ENCODE data around the gene PACRG.

Gene PACRG

DNA sequence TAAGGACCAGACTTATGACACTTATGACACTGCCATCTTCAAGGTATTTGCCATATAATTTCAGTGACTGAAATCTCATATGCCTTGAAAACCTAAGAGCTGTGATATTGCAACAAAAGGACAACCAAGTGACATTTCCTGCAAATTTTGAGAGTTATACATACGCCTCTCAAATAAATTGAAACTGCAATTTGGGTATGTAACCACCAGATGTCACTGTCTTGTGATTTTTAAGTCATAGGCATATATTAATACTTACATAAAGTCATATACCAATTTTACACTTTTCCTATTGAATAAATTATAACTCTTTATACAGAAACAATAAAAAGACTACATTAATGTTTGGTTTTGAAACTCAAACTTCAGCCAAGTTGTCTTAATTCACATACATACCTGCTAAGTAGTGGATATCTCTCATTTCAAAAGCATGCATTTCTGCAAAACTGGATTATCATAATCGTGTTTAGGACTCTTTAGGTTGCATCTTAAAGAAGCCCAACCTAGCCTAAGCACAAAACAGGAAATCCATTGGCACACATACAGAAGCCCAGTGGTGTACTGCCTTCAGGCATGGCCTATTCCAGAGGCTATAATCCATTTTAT is 180.2 kb downstream of the PACRG start:
- no peaks in the 10 kb centered on the region for H3K27me3 ChIP-seq
- H3K4me3 ChIP-seq = no peak overlapping the region
- peaks cover 0 to 13% (median 6%) of the 10 kb centered on the region in 11 experiments; a peak in 8 of 22 replicates for H3K9me3 ChIP-seq (replicated peaks in 1 of 11)
- no peaks in the 10 kb centered on the region for H4K20me1 ChIP-seq
- H3K36me3 ChIP-seq = no peaks in the 10 kb centered on the region
- no peak overlapping the region for H3K27ac ChIP-seq
- H3K4me1 ChIP-seq = no peaks in the 10 kb centered on the region
- no peak for TF ChIP-seq Cebpa-rat (IDR thresholded peaks at IDR 0.05)
- no peak overlapping the region for H3K4me2 ChIP-seq
- no peak overlapping the region for H3K9ac ChIP-seq

DNA sequence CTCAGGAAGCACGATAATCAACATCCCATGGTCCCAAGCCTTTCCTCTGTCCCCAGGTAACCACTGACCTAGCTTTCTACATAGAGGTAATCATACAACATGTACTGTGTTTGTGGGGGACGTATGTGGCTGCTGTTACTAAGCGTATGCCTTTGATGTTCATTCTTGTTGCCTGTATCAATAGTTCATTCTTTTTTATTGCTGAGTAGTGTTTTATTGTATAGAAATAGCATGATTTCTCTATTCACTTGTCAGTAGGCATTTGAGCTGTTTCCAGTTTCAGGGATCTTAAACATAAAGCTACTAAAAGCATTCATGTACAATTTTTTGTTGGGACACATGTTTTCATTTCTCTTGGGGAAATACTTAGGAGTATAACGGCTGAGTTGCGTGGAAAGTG is 185.4 kb downstream of the PACRG start:
- no peaks in the 10 kb centered on the region for H3K36me3 ChIP-seq
- no peaks in the 10 kb centered on the region for H3K27me3 ChIP-seq
- peaks cover 0 to 6% (median 0%) of the 10 kb centered on the region in 11 experiments; a peak in 1 of 22 replicates for H3K9me3 ChIP-seq (replicated peaks in 1 of 11)
- H4K20me1 ChIP-seq = no peaks in the 10 kb centered on the region
- no peak for TF ChIP-seq Cebpa-rat (IDR thresholded peaks at IDR 0.05)
- H3K4me2 ChIP-seq = no peak overlapping the region
- no peaks in the 10 kb centered on the region for H3K4me1 ChIP-seq
- H3K27ac ChIP-seq = no peak overlapping the region
- H3K9ac ChIP-seq = no peak overlapping the region
- H3K4me3 ChIP-seq = no peak overlapping the region

GRCh38 chr6:162917506-162917905 is 189.7 kb downstream of the PACRG start:
- H4K20me1 ChIP-seq = no peaks in the 10 kb centered on the region
- H3K9me3 ChIP-seq (replicated peaks in 1 of 11) = no peaks in the 10 kb centered on the region
- no peak overlapping the region for H3K4me3 ChIP-seq
- no peaks in the 10 kb centered on the region for H3K36me3 ChIP-seq
- no peak for TF ChIP-seq Cebpa-rat (IDR thresholded peaks at IDR 0.05)
- H3K4me1 ChIP-seq = 0 out of 20 replicates have a peak, but pooled peaks cover 0 to 6% (median 0%) of the 10 kb centered on the region in 10 experiments
- no peak overlapping the region for H3K4me2 ChIP-seq
- H3K27me3 ChIP-seq = no peaks in the 10 kb centered on the region
- no peak overlapping the region for H3K27ac ChIP-seq
- no peak overlapping the region for H3K9ac ChIP-seq

DNA sequence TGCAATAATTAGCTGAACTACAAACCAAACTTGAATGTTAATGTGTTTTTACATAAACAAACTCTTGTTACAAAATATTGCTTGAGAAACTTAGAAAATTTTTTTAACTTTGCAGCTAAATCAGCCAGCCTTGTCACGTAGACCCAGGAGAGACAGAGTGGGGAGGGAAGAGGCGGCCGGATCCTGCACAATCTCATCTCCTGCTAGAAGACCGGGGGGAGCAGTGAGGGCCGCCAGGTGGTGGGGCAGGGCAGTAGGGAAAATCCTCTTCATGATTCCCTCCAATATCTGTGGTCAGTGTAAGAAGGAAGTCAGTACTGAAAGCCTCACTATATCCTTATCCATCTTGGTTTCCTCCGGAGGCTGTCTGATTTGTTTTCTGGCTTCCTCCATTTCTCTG is 193.3 kb downstream of the PACRG start:
- no peak for TF ChIP-seq Cebpa-rat (IDR thresholded peaks at IDR 0.05)
- Histone ChIP-seq H3K27ac (no peak overlapping the region), H3K4me2 (no peak overlapping the region), H3K4me1 (0 out of 20 replicates have a peak, but pooled peaks cover 0 to 6% (median 0%) of the 10 kb centered on the region in 10 experiments), H3K36me3 (no peaks in the 10 kb centered on the region), H4K20me1 (no peaks in the 10 kb centered on the region), H3K4me3 (no peak overlapping the region), H3K27me3 (no peaks in the 10 kb centered on the region), H3K9ac (no peak overlapping the region), H3K9me3 (replicated peaks in 1 of 11) (peaks cover 12 to 21% (median 13%) of the 10 kb centered on the region in 11 experiments; a peak in 17 of 22 replicates)

DNA sequence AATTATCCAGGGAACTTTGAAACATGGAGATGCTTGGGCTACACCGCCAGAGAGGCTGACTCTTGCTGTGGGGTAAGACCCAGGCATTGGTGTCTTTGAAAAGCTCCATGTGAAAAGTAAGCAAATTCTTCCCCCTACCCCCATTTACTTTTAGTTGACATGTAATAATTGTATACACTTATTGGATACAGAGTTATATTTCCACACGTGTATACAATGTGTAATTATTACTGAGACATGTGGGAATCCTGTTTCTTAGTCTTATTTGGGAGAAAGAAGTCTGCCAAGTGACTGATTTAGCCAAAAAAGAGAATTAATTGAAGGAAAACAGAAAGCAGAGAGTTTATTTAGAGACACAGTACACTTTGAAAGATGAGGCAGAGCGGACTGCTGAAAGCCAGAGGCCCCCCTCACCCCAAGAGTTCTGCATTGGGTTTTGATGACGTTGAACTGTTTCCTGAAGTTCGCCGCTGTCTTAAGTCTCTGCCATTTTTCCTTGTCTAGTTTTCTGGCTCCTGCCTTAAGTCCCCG is 193.8 kb downstream of the PACRG start:
- Histone ChIP-seq H3K27me3 (no peaks in the 10 kb centered on the region), H3K27ac (no peak overlapping the region), H4K20me1 (no peaks in the 10 kb centered on the region), H3K4me3 (no peak overlapping the region), H3K4me2 (no peak overlapping the region), H3K9me3 (replicated peaks in 1 of 11) (peaks cover 16 to 26% (median 18%) of the 10 kb centered on the region in 11 experiments; a peak in 19 of 22 replicates), H3K9ac (no peak overlapping the region), H3K36me3 (no peaks in the 10 kb centered on the region), H3K4me1 (0 out of 20 replicates have a peak, but pooled peaks cover 0 to 6% (median 0%) of the 10 kb centered on the region in 10 experiments)
- no peak for TF ChIP-seq Cebpa-rat (IDR thresholded peaks at IDR 0.05)

DNA sequence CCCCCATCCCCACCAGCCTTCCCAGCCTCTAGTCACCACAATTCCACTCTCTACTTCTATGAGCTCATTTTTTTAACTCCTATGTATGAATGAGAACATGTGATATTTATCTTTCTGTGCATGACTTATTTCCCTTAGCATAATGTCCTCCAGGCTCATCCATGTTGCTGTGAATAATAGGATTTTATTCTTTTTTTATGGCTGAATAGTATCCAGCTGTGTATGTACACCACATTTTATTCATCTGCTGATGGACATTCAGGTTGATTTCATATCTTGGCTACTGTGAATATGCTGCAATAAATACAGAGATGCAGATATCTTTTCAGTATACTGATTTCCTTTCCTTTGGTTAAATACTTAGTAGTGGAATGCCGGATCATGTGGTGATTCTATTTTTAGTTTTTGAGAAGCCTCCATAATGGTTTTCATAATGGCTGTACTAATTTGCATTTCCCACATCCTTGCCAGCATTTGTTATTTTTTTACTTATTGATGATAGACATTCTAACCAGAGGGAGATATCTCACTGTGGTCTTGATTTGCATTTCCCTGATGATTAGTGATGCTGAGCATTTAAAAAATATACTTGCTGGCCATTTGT is 194.9 kb downstream of the PACRG start:
- H3K4me1 ChIP-seq = 0 out of 20 replicates have a peak, but pooled peaks cover 0 to 6% (median 0%) of the 10 kb centered on the region in 10 experiments
- H3K27ac ChIP-seq = no peak overlapping the region
- H3K4me3 ChIP-seq = no peak overlapping the region
- no peak overlapping the region for H3K4me2 ChIP-seq
- peaks cover 16 to 37% (median 26%) of the 10 kb centered on the region in 11 experiments; a peak in 19 of 22 replicates for H3K9me3 ChIP-seq (replicated peaks in 1 of 11)
- no peak for TF ChIP-seq Cebpa-rat (IDR thresholded peaks at IDR 0.05)
- H4K20me1 ChIP-seq = no peaks in the 10 kb centered on the region
- H3K27me3 ChIP-seq = no peaks in the 10 kb centered on the region
- no peak overlapping the region for H3K9ac ChIP-seq
- no peaks in the 10 kb centered on the region for H3K36me3 ChIP-seq

- no peak overlapping the region for H3K4me2 ChIP-seq
These were observed 207.1 kb downstream of the PACRG start for GRCh38 chr6:162934844-162935243.

GRCh38 chr6:162940426-162940825 is 212.7 kb downstream of the PACRG start:
- Histone ChIP-seq H3K4me3 (no peak overlapping the region), H3K4me1 (no peaks in the 10 kb centered on the region), H3K9ac (no peak overlapping the region), H3K4me2 (no peak overlapping the region), H3K27ac (no peak overlapping the region), H4K20me1 (no peaks in the 10 kb centered on the region), H3K36me3 (no peaks in the 10 kb centered on the region), H3K27me3 (no peaks in the 10 kb centered on the region), H3K9me3 (replicated peaks in 1 of 11) (peaks cover 22 to 36% (median 33%) of the 10 kb centered on the region in 11 experiments)
- no peak for TF ChIP-seq Cebpa-rat (IDR thresholded peaks at IDR 0.05)

More at GRCh38 chr6:162934844-162935243, 207.1 kb downstream of the PACRG start:
- H3K9ac ChIP-seq = no peak overlapping the region
- H3K36me3 ChIP-seq = no peaks in the 10 kb centered on the region
- H3K9me3 ChIP-seq (replicated peaks in 1 of 11) = peaks cover 22 to 30% (median 26%) of the 10 kb centered on the region in 11 experiments
- H3K4me3 ChIP-seq = no peak overlapping the region
- no peaks in the 10 kb centered on the region for H3K4me1 ChIP-seq
- no peak for TF ChIP-seq Cebpa-rat (IDR thresholded peaks at IDR 0.05)
- H4K20me1 ChIP-seq = no peaks in the 10 kb centered on the region
- no peaks in the 10 kb centered on the region for H3K27me3 ChIP-seq
- no peak overlapping the region for H3K27ac ChIP-seq

- Histone ChIP-seq H3K9me3 (replicated peaks in 1 of 11) (peaks cover 16 to 36% (median 26%) of the 10 kb centered on the region in 11 experiments), H3K9ac (no peak overlapping the region), H3K36me3 (no peaks in the 10 kb centered on the region), H3K4me1 (no peaks in the 10 kb centered on the region), H3K4me3 (no peak overlapping the region), H3K27ac (no peak overlapping the region), H3K27me3 (no peaks in the 10 kb centered on the region), H4K20me1 (no peaks in the 10 kb centered on the region), H3K4me2 (no peak overlapping the region)
- TF ChIP-seq Cebpa-rat (IDR thresholded peaks at IDR 0.05) = no peak
These were observed 213.4 kb downstream of the PACRG start for GRCh38 chr6:162941128-162941527.

Data from BLaER1 treated with 17β-estradiol and CSF1 and Interleukin-3, amounts not matched to agents 10 nM and 100 nM (cell line).